K562 (cell line): ENCODE data around the gene SLC30A4. TPM values are rescaled to one million over a fixed set of nuclear protein-coding genes. Genes with fewer than 3 reads are reported as not detected.
A peak's percentile ranks its signal among the peaks of the same experiment; 100 is the strongest.

Source experiments
- ARID1B ChIP-seq: fragments of 450-650 bp; IDR thresholded peaks from 2 replicates; pipeline ENCODE4 v1.6.1; 2016; ENCODE audit warnings: antibody characterized with exemption, mild to moderate bottlenecking, inconsistent platforms
- BACH1 ChIP-seq: fragments of 200-800 bp; sonication (Bioruptor generic); IDR thresholded peaks from 2 replicates; pipeline ENCODE4 v1.6.1; 2016; ENCODE audit warnings: missing genetic modification characterization, missing compliant biosample characterization
- ESRRB ChIP-seq: fragments of 250-450 bp; sonication (Bioruptor Pico); IDR thresholded peaks from 2 replicates; pipeline ENCODE4 v1.5.0; 2020; ENCODE audit warnings: mild to moderate bottlenecking, moderate library complexity, borderline replicate concordance
- KAT2B ChIP-seq: IDR thresholded peaks from one replicate; pipeline ENCODE4 v1.6.1; 2012; ENCODE audit warnings: low read depth, mild to moderate bottlenecking, control low read depth, inconsistent platforms, low read length, moderate library complexity
- PTRF ChIP-seq: fragments of 450-650 bp; IDR thresholded peaks from 2 replicates; pipeline ENCODE4 v1.6.1; 2016; ENCODE audit warnings: mild to moderate bottlenecking, missing genetic modification characterization, missing compliant biosample characterization
- SRF ChIP-seq, 2 experiments: fragments of 250-450, 450-650 bp in 1 of 2; sonication (Bioruptor Pico) in 1 of 2; sonication (generic) in 1 of 2; formaldehyde crosslinking; IDR thresholded peaks; 2 replicates each; pipeline versions ENCODE4 v1.5.0 to v1.5.1; 2020 to 2022; ENCODE audit warnings: mild to moderate bottlenecking in 1 of 2, missing genetic modification reagents in 1 of 2
- ZNF197 ChIP-seq: fragments of 200-800 bp; sonication (Bioruptor generic); IDR thresholded peaks from 2 replicates; pipeline ENCODE4 v1.6.1; 2016; ENCODE audit warnings: low read depth, missing genetic modification characterization, missing compliant biosample characterization
- ZNF239 ChIP-seq: fragments of 250-450 bp; sonication (Bioruptor Pico); IDR thresholded peaks from 2 replicates; pipeline ENCODE4 v1.4.0; 2020; ENCODE audit warnings: mild to moderate bottlenecking
- ZNF57 ChIP-seq: fragments of 450-650 bp; formaldehyde crosslinking; IDR thresholded peaks from 2 replicates; pipeline ENCODE4 v1.4.0; 2020; ENCODE audit warnings: mild to moderate bottlenecking, moderate library complexity
- polyA plus RNA-seq, 8 experiments: library from polyadenylated mRNA; depleted of rRNA in 4 of 8; stranded (reverse) in 5 of 8; unstranded in 3 of 8; fragments of >200 nt; fragmentation: Nextera tagmentation in 2 of 8; fragmentation: Illumina TruSeq in 1 of 8; extraction: Ambion mirVana in 2 of 8; extraction: Trizol in 1 of 8; gene quantifications; 2 replicates each; pipeline versions ENCODE4 v1.2.1 to v1.2.3, GENCODE V29; 2011 to 2014; ENCODE audit warnings: inconsistent platforms in 1 of 8, missing spikeins in 1 of 8
- total RNA-seq, 7 experiments: library from RNA; depleted of rRNA in 6 of 7; stranded (reverse); fragments of >200 nt in 6 of 7; fragmentation: Illumina TruSeq in 2 of 7; extraction: Trizol in 2 of 7; gene quantifications; 2 replicates each; pipeline versions ENCODE4 v1.2.1 to v1.2.3, GENCODE V29; 2011 to 2021; ENCODE audit warnings: low replicate concordance in 1 of 7
- TF ChIP-seq, protein P1 (sequence below): fragments of 450-650 bp; IDR thresholded peaks from 2 replicates; pipeline ENCODE4 v1.6.1; 2016; ENCODE audit warnings: low read depth, mild to moderate bottlenecking, moderate library complexity
- TF ChIP-seq, protein P2 (sequence below), 2 experiments: fragments of 450-650 bp in 1 of 2; IDR thresholded peaks; 2 replicates each; pipeline ENCODE4 v1.6.1; 2011 to 2017; ENCODE audit warnings: low read depth in 2 of 2, antibody characterized with exemption in 1 of 2, borderline replicate concordance in 1 of 2, low read length in 1 of 2, mild to moderate bottlenecking in 1 of 2, mixed read lengths in 1 of 2; ENCODE audit not compliant: control insufficient read depth in 1 of 2
- TF ChIP-seq, protein P3 (sequence below): sonication (generic); formaldehyde crosslinking; IDR thresholded peaks from 2 replicates; pipeline ENCODE4 v1.8.1; 2022; ENCODE audit warnings: missing genetic modification reagents
- TF ChIP-seq, protein P4 (sequence below): fragments of 250-450 bp; sonication (Bioruptor Pico); IDR thresholded peaks from 2 replicates; pipeline ENCODE4 v1.8.0; 2022; ENCODE audit warnings: moderate library complexity, mild to moderate bottlenecking, inconsistent platforms
- TF ChIP-seq, protein P5 (sequence below): fragments of 150-350 bp; IDR thresholded peaks from 2 replicates; pipeline ENCODE4 v1.6.1; 2014; ENCODE audit warnings: low read depth, mild to moderate bottlenecking, low read length, borderline replicate concordance

SLC30A4 gene
- total and polyA plus RNA-seq, 9 of the 15 experiments (the other 6 are each of a cell fraction or from before 2014, with no cell fraction given) = 0.21 to 0.73 (median 0.36) TPM

DNA sequence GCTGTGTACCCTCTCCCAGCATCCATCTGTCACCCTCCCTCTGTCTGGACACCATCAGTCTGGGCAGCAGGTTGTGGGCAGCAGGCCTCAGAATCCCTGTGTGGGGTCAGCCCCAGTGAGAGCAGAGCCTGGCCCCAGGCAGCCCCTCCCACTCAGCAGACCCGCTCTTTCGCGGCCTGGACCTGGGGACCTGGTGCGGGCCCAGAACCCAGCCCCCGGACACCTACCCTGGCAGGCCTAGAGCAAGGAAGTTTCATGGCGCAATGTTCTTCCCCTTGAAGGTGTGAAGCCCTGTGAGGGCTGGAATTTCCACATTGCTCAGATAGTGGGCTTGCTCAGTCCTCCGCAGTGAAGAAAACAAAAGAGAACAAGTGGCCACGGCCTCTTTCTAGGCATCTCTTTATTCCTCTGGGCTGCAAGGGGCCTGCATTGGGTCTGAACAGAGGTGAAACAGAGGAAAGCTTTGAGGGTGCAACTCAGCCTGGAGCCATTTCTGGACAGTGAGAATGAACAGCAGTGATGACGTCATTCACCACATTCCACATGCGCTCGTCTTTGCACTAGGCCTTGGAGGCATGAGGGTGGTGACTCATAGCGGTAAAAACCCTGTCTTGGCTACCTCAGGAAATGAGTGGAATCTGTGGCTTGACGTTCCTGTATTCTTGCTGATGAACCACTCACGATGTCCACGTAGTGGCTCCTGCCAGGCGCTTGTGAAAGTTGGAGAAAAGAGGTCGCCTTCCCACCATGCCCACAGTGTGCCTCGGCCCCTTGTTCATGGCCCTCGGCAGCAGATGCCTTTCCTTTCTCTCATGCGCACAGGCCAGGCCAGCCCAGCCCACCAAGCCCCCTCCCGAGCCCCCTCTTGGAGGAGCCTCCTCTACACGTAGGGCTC lies 66.1 kb downstream of the SLC30A4 start (continued):
- peak; percentile 61; the same call in 1 of the 2 replicates for TF ChIP-seq ARID1B
- TF ChIP-seq, protein P1, sequence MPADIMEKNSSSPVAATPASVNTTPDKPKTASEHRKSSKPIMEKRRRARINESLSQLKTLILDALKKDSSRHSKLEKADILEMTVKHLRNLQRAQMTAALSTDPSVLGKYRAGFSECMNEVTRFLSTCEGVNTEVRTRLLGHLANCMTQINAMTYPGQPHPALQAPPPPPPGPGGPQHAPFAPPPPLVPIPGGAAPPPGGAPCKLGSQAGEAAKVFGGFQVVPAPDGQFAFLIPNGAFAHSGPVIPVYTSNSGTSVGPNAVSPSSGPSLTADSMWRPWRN = no peak
- TF ChIP-seq, protein P2, sequence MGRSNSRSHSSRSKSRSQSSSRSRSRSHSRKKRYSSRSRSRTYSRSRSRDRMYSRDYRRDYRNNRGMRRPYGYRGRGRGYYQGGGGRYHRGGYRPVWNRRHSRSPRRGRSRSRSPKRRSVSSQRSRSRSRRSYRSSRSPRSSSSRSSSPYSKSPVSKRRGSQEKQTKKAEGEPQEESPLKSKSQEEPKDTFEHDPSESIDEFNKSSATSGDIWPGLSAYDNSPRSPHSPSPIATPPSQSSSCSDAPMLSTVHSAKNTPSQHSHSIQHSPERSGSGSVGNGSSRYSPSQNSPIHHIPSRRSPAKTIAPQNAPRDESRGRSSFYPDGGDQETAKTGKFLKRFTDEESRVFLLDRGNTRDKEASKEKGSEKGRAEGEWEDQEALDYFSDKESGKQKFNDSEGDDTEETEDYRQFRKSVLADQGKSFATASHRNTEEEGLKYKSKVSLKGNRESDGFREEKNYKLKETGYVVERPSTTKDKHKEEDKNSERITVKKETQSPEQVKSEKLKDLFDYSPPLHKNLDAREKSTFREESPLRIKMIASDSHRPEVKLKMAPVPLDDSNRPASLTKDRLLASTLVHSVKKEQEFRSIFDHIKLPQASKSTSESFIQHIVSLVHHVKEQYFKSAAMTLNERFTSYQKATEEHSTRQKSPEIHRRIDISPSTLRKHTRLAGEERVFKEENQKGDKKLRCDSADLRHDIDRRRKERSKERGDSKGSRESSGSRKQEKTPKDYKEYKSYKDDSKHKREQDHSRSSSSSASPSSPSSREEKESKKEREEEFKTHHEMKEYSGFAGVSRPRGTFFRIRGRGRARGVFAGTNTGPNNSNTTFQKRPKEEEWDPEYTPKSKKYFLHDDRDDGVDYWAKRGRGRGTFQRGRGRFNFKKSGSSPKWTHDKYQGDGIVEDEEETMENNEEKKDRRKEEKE (IDR thresholded peaks at IDR 0.05; ENCODE audit: borderline replicate concordance in 1 of 2, control insufficient read depth in 1 of 2, low read depth in 2 of 2, low read length in 1 of 2) = no peak
- TF ChIP-seq, protein P3, sequence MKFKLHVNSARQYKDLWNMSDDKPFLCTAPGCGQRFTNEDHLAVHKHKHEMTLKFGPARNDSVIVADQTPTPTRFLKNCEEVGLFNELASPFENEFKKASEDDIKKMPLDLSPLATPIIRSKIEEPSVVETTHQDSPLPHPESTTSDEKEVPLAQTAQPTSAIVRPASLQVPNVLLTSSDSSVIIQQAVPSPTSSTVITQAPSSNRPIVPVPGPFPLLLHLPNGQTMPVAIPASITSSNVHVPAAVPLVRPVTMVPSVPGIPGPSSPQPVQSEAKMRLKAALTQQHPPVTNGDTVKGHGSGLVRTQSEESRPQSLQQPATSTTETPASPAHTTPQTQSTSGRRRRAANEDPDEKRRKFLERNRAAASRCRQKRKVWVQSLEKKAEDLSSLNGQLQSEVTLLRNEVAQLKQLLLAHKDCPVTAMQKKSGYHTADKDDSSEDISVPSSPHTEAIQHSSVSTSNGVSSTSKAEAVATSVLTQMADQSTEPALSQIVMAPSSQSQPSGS = peak; percentile 94
- TF ChIP-seq ZNF239 (CRISPR knock-in tag) = no peak
- no peak for TF ChIP-seq BACH1 (tag)
- TF ChIP-seq, protein P4, sequence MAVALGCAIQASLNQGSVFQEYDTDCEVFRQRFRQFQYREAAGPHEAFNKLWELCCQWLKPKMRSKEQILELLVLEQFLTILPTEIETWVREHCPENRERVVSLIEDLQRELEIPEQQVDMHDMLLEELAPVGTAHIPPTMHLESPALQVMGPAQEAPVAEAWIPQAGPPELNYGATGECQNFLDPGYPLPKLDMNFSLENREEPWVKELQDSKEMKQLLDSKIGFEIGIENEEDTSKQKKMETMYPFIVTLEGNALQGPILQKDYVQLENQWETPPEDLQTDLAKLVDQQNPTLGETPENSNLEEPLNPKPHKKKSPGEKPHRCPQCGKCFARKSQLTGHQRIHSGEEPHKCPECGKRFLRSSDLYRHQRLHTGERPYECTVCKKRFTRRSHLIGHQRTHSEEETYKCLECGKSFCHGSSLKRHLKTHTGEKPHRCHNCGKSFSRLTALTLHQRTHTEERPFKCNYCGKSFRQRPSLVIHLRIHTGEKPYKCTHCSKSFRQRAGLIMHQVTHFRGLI (CRISPR knock-in tag) = peak; percentile 18; the same call in 1 of the 2 replicates
- TF ChIP-seq SRF (CRISPR knock-in tag; IDR thresholded peaks at IDR 0.05) = no peak
- TF ChIP-seq, protein P5, sequence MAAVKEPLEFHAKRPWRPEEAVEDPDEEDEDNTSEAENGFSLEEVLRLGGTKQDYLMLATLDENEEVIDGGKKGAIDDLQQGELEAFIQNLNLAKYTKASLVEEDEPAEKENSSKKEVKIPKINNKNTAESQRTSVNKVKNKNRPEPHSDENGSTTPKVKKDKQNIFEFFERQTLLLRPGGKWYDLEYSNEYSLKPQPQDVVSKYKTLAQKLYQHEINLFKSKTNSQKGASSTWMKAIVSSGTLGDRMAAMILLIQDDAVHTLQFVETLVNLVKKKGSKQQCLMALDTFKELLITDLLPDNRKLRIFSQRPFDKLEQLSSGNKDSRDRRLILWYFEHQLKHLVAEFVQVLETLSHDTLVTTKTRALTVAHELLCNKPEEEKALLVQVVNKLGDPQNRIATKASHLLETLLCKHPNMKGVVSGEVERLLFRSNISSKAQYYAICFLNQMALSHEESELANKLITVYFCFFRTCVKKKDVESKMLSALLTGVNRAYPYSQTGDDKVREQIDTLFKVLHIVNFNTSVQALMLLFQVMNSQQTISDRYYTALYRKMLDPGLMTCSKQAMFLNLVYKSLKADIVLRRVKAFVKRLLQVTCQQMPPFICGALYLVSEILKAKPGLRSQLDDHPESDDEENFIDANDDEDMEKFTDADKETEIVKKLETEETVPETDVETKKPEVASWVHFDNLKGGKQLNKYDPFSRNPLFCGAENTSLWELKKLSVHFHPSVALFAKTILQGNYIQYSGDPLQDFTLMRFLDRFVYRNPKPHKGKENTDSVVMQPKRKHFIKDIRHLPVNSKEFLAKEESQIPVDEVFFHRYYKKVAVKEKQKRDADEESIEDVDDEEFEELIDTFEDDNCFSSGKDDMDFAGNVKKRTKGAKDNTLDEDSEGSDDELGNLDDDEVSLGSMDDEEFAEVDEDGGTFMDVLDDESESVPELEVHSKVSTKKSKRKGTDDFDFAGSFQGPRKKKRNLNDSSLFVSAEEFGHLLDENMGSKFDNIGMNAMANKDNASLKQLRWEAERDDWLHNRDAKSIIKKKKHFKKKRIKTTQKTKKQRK = no peak
- no peak for TF ChIP-seq PTRF
- no peak for TF ChIP-seq ESRRB (CRISPR knock-in tag)
- TF ChIP-seq KAT2B = no peak
- no peak for TF ChIP-seq ZNF57
- no peak for TF ChIP-seq ZNF197
